ENCODE results near the gene RFXANK. TPM values are rescaled to one million over a fixed set of nuclear protein-coding genes. Genes with fewer than 3 reads are reported as not detected.

Gene RFXANK
- total RNA-seq, 4 donors from 2014 or later, result 25.2 to 48.0 (median 32.1) TPM

DNA sequence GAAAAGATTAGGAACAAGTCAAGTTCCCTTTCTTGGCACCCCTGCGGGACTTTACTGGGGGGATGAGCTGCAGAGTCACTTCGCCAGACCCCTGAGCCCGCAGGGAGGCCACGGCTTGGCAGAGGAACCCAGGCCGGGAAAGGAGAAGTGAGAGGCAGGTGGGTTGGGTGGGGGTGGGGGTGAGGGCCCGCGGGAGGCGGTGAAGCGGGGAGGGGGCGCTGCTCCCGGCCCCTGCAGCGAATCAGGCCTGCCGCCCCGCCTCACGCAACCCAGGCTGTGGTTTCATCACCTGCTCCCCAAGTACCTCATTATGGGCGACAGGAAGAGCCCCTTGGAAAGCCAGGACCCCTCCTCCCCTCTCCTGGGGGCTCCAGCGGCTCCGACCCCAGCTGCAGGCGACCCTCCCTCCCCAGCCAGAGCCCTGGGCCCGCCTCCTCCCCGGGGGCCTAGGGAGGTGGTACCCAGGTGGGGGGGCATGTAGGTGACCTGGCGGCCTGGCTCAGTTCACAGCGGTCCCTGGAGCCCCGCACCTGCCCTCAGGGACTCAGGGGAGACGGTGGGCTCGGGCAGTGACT is 31.5 kb upstream of the RFXANK start:
- H3K9me3 ChIP-seq, result no peaks in the 10 kb centered on the region
- no peaks in the 10 kb centered on the region for H3K27me3 ChIP-seq
- no peak overlapping the region for H3K27ac ChIP-seq
- no peak for TF ChIP-seq POLR2A (IDR thresholded peaks at IDR 0.05)
- TF ChIP-seq, protein P1, sequence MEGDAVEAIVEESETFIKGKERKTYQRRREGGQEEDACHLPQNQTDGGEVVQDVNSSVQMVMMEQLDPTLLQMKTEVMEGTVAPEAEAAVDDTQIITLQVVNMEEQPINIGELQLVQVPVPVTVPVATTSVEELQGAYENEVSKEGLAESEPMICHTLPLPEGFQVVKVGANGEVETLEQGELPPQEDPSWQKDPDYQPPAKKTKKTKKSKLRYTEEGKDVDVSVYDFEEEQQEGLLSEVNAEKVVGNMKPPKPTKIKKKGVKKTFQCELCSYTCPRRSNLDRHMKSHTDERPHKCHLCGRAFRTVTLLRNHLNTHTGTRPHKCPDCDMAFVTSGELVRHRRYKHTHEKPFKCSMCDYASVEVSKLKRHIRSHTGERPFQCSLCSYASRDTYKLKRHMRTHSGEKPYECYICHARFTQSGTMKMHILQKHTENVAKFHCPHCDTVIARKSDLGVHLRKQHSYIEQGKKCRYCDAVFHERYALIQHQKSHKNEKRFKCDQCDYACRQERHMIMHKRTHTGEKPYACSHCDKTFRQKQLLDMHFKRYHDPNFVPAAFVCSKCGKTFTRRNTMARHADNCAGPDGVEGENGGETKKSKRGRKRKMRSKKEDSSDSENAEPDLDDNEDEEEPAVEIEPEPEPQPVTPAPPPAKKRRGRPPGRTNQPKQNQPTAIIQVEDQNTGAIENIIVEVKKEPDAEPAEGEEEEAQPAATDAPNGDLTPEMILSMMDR (IDR thresholded peaks at IDR 0.05), result no peak
- WGBS, 2 donors, result 58 to 70% methylated on average over 2 to 3 of the region's 26 CpGs
- peaks cover 0 to 15% (median 0%) of the 10 kb centered on the region in 3 donors for H3K36me3 ChIP-seq
- intact Hi-C loops (cut with DNase I), result no loop called here
- no peak for DNase-seq
- H3K4me3 ChIP-seq, result no peak overlapping the region
- H3K4me1 ChIP-seq, result no peaks in the 10 kb centered on the region

GRCh38 chr19:19162495-19162894 is 29.6 kb upstream of the RFXANK start:
- Histone ChIP-seq H3K4me3 (no peak overlapping the region), H3K27ac (no peak overlapping the region), H3K36me3 (no peaks in the 10 kb centered on the region), H3K4me1 (no peaks in the 10 kb centered on the region), H3K27me3 (no peaks in the 10 kb centered on the region), H3K9me3 (no peaks in the 10 kb centered on the region)
- TF ChIP-seq, protein P1 (IDR thresholded peaks at IDR 0.05), result no peak
- TF ChIP-seq POLR2A (IDR thresholded peaks at IDR 0.05), result no peak
- DNase-seq, result no peak
- WGBS, 2 donors, result 83 to 94% methylated on average over 3 of the region's 7 CpGs
- intact Hi-C loops (cut with DNase I), result no loop called here

DNA sequence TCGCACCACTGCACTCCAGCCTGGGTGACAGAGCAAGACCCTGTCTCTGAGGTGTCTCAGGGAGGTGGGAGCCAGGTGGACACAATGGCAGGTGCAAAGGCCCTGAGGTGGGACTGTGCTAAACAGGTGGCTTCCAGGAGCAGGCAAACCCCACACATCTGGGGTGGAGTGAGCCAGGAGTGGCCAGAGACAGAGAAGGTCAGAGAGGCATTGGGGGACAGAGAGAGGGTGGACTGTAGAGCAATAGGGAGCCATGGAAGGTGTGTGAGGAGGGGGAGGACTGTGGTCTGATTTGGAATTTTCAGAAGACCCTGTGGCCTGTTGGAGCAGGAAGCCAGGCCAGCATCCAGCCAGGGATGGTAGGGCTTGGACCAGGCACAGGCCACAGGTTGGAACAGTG is 26.7 kb upstream of the RFXANK start:
- H3K27ac ChIP-seq, result no peak overlapping the region
- whole genome bisulfite sequencing, 2 donors, result 100% methylated on average over 1 of the region's 1 CpG

GRCh38 chr19:19167612-19168011 is 24.4 kb upstream of the RFXANK start:
- intact Hi-C loops (cut with DNase I), result no loop called here
- no peak for DNase-seq
- Histone ChIP-seq H3K4me1 (peaks cover 0 to 16% (median 13%) of the 10 kb centered on the region in 3 donors), H3K27me3 (no peaks in the 10 kb centered on the region), H3K4me3 (no peak overlapping the region), H3K27ac (no peak overlapping the region), H3K9me3 (no peaks in the 10 kb centered on the region), H3K36me3 (no peaks in the 10 kb centered on the region)
- WGBS, 2 donors, result 67 to 87% methylated on average over 2 to 3 of the region's 3 CpGs
- TF ChIP-seq, protein P1 (IDR thresholded peaks at IDR 0.05), result no peak
- no peak for TF ChIP-seq POLR2A (IDR thresholded peaks at IDR 0.05)

More for the DNA sequence above, 26.7 kb upstream of the RFXANK start:
- TF ChIP-seq, protein P1 (IDR thresholded peaks at IDR 0.05), result no peak
- no peak for TF ChIP-seq POLR2A (IDR thresholded peaks at IDR 0.05)
- intact Hi-C loops (cut with DNase I), result no loop called here
- Histone ChIP-seq H3K9me3 (no peaks in the 10 kb centered on the region), H3K4me1 (peaks cover 0 to 10% (median 8%) of the 10 kb centered on the region in 3 donors), H3K36me3 (no peaks in the 10 kb centered on the region), H3K4me3 (no peak overlapping the region), H3K27me3 (no peaks in the 10 kb centered on the region)
- DNase-seq, result no peak

DNA sequence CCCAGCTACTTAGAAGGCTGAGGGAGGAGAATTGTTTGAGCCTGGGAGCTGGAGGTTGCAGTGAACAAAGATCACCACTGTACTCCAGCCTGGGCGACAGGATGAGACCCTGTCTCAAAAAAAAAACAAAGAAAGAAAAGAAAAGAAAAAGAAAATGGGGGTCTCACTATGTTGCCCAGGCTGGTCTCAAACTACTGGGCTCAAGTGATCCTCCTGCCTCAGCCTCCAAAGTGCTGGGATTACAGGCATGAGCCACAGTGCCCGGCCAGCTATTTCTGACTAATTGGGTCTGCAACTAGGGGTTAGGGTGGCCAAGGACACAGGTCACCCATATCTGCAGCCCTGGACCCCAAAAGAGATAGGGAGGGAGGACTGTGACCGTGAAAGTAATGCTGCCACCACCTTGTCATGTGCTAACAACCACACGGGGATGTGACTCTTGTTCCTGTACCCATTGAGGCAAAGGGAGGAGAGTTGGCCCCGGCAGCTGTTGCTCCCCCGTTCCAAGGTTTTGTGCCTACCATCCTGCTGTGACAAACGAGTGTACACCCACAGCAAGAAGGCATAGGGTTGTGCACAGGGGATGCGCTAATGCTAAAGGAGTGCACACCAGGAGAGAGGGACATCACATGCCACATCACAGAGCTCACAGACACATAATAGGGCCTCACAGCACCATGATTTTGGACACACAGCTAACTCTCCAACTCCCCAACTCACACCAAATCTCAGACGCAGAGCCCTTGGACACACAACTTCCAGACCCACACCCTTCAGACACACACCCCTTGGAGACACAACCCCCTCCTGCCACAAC is 22.6 kb upstream of the RFXANK start:
- intact Hi-C loops (cut with DNase I), result no loop called here
- no peak for DNase-seq
- H3K27me3 ChIP-seq, result no peaks in the 10 kb centered on the region
- H3K4me1 ChIP-seq, result peaks cover 0 to 16% (median 13%) of the 10 kb centered on the region in 3 donors
- H3K27ac ChIP-seq, result no peak overlapping the region
- H3K9me3 ChIP-seq, result no peaks in the 10 kb centered on the region
- WGBS, 2 donors, result 78 to 83% methylated on average over 1 to 8 of the region's 9 CpGs
- no peaks in the 10 kb centered on the region for H3K36me3 ChIP-seq
- TF ChIP-seq, protein P1 (IDR thresholded peaks at IDR 0.05), result no peak
- TF ChIP-seq POLR2A (IDR thresholded peaks at IDR 0.05), result no peak
- peak overlapping the region in 3 of 4 donors; percentile 15 to 58 (median 27) for H3K4me3 ChIP-seq
